Adrenal gland (tissue), 5 donors: ENCODE data around the gene KHDC4.

Source experiments
- POLR2A ChIP-seq, 2 donors: fragments of 450-650 bp; IDR thresholded peaks; one replicate each; pipeline ENCODE4 v1.6.1; 2017; ENCODE audit warnings: antibody characterized with exemption in 2 of 2, mild to moderate bottlenecking in 2 of 2, moderate library complexity in 1 of 2
- TF ChIP-seq, protein P1 (sequence below), 6 experiments: fragments of 450-650 bp in 4 of 6; fragments of 200-600 bp in 2 of 6; sonication (generic) in 1 of 6; IDR thresholded peaks; 1 replicate in 5 of 6; 2 replicates in 1 of 6; pipeline versions ENCODE4 v1.5.1 to v1.8.0; 2016 to 2021; ENCODE audit warnings: antibody characterized with exemption in 6 of 6, mild to moderate bottlenecking in 2 of 6, moderate library complexity in 1 of 6
- donor health status: DM: no; HTN: no; CAD: no.

DNA sequence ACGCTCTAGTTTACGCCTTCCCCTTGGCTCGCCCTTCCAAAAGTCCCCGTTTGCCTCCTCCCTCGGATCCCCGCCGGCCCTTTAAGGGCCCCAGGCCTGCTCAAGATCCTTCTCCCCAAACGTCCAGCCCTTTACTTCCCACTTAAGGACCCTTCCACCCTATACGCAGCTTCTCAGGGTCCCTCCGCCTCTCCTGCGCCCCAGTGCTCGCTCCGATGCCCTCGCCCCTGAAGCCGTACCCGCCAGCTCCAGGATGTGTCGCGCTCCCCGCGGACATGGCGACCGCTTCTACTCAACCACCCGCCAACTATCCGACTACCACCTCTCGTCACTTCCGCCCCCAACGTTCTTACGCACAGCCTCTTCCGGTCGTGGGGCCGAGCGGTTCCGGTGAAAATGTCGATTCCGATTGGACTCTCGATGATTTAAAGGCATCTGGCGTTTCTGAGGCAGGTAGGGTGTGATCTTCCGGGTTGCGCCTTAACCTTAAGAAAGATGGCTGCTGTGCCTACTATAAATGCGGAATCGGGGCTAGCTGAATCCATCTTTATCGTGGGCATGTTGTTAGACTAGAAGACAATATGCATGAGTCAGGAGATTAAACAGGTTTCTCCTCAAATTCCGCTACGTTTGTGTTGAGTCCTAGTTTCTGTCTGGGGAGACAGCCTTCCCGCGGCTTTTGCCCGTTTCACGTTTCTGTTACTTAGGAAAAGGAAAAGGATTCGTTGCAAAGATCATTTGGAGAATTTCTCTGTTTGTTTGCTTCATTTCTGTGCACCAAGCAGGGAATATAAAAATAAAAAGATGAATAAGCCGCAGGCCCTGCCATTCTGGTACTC is at the start of gene KHDC4:
- TF ChIP-seq, protein P1, sequence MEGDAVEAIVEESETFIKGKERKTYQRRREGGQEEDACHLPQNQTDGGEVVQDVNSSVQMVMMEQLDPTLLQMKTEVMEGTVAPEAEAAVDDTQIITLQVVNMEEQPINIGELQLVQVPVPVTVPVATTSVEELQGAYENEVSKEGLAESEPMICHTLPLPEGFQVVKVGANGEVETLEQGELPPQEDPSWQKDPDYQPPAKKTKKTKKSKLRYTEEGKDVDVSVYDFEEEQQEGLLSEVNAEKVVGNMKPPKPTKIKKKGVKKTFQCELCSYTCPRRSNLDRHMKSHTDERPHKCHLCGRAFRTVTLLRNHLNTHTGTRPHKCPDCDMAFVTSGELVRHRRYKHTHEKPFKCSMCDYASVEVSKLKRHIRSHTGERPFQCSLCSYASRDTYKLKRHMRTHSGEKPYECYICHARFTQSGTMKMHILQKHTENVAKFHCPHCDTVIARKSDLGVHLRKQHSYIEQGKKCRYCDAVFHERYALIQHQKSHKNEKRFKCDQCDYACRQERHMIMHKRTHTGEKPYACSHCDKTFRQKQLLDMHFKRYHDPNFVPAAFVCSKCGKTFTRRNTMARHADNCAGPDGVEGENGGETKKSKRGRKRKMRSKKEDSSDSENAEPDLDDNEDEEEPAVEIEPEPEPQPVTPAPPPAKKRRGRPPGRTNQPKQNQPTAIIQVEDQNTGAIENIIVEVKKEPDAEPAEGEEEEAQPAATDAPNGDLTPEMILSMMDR (IDR thresholded peaks at IDR 0.05), result peak in 3 of 6 experiments; percentile 4 to 23 (median 6)
- TF ChIP-seq POLR2A (IDR thresholded peaks at IDR 0.05), result peak; percentile 93 to 99
